Measurements from ENCODE around the gene THADA.
"Not testable (repeated sequence)": the region's sequence is repeated elsewhere in the genome, so short reads cannot be mapped to it uniquely, and the experiment has no call there.

The THADA gene

GRCh38 chr2:43541165-43541564 lies 54.7 kb downstream of the THADA start:
- no peak for DNase-seq (ENCODE audit: low read depth)

- no peak for DNase-seq (ENCODE audit: low read depth)
These were observed 55.6 kb downstream of the THADA start for GRCh38 chr2:43540021-43540779.

- DNase-seq (ENCODE audit: low read depth) = no peak
These were observed 56.4 kb downstream of the THADA start for GRCh38 chr2:43539436-43539835.

- DNase-seq (ENCODE audit: low read depth) = no peak
These were observed 57.7 kb downstream of the THADA start for GRCh38 chr2:43538034-43538670.

GRCh38 chr2:43537137-43537536 lies 58.7 kb downstream of the THADA start:
- DNase-seq (ENCODE audit: low read depth) = no peak

- DNase-seq (ENCODE audit: low read depth) = no peak
These were observed 61.3 kb downstream of the THADA start for GRCh38 chr2:43534569-43534968.

- DNase-seq (ENCODE audit: low read depth) = not testable (repeated sequence)
These were observed 63.3 kb downstream of the THADA start for GRCh38 chr2:43532572-43532971.

- DNase-seq (ENCODE audit: low read depth) = no peak
These were observed 64.6 kb downstream of the THADA start for GRCh38 chr2:43531251-43531650.

GRCh38 chr2:43526994-43527393 lies 68.8 kb downstream of the THADA start:
- no peak for DNase-seq (ENCODE audit: low read depth)

- no peak for DNase-seq (ENCODE audit: low read depth)
These were observed 70.3 kb downstream of the THADA start for GRCh38 chr2:43525506-43525905.

GRCh38 chr2:43524177-43524965 lies 71.5 kb downstream of the THADA start:
- DNase-seq (ENCODE audit: low read depth) = no peak

GRCh38 chr2:43522177-43522576 lies 73.7 kb downstream of the THADA start:
- DNase-seq (ENCODE audit: low read depth) = no peak

- no peak for DNase-seq (ENCODE audit: low read depth)
These were observed 74.3 kb downstream of the THADA start for GRCh38 chr2:43521568-43521967.

- no peak for DNase-seq (ENCODE audit: low read depth)
These were observed 74.9 kb downstream of the THADA start for GRCh38 chr2:43520919-43521318.

- no peak for DNase-seq (ENCODE audit: low read depth)
These were observed 76.1 kb downstream of the THADA start for GRCh38 chr2:43519643-43520221.

- no peak for DNase-seq (ENCODE audit: low read depth)
These were observed 77.1 kb downstream of the THADA start for GRCh38 chr2:43518718-43519117.

GRCh38 chr2:43518181-43518580 lies 77.7 kb downstream of the THADA start:
- DNase-seq (ENCODE audit: low read depth) = no peak

- DNase-seq (ENCODE audit: low read depth) = no peak
These were observed 79.9 kb downstream of the THADA start for GRCh38 chr2:43515807-43516497.

GRCh38 chr2:43515248-43515647 lies 80.6 kb downstream of the THADA start:
- no peak for DNase-seq (ENCODE audit: low read depth)

- no peak for DNase-seq (ENCODE audit: low read depth)
These were observed 82.0 kb downstream of the THADA start for GRCh38 chr2:43513796-43514195.

GRCh38 chr2:43513216-43513615 lies 82.6 kb downstream of the THADA start:
- no peak for DNase-seq (ENCODE audit: low read depth)

- DNase-seq (ENCODE audit: low read depth) = no peak
These were observed 84.6 kb downstream of the THADA start for GRCh38 chr2:43511199-43511598.
